ENCODE results near the gene GPM6B.

Gene GPM6B

DNA sequence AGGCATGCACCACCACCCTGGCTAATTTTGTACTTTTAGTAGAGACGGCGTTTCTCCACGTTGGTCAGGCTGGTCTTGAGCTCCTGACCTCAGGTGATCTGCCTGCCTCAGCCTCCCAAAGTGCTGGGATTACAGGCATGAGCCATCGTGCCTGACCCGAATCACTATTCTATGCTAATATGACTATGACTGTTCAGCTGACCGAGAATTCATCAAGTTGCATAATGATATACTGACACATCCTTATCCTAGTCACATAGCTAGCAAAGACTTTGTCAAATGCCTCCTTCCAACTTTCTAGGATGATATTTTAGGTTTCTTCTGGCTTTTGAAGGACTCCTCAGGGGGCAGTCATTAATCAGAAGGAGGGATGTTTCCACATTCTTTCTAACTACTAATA lies 4.8 kb upstream of the GPM6B start:
- DNase-seq = no peak

DNA sequence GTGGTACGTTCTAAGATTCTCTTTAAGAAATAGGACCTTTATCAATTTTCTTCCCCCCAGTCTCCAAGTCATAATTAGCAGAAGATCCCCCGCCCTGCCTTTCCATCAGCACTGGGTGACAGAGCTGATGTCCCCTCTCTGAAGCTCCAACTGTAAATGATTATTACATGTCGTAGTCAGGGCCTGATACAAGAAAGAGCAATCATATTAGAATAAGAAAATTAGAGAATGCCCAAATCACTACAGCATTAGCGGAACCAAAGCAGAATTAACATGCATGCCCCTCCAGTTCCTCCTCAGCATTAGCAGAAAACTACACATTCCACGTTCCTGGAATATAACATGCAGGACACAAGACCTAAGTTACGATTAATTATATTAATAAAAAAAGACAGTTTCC lies 717 bp downstream of the GPM6B start:
- no peak for DNase-seq

DNA sequence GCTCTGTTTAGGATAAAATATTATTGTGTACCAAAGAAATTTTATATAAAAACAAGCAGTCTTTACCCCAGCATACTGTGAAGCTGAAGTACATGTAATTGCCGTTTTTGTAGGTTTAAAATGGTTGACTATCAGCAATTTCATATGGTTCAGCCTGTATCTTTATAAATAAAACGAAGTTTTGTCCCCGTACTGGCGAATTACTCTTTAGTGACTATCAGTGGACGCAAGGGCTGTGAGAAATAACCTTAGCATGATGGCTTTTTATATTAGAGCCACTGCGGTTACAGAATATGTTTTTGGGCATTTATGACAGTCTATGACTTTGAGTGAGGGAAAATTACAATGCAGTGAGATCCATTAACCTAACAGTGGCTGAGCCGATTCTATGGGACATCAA lies 1.2 kb downstream of the GPM6B start:
- DNase-seq = no peak

DNA sequence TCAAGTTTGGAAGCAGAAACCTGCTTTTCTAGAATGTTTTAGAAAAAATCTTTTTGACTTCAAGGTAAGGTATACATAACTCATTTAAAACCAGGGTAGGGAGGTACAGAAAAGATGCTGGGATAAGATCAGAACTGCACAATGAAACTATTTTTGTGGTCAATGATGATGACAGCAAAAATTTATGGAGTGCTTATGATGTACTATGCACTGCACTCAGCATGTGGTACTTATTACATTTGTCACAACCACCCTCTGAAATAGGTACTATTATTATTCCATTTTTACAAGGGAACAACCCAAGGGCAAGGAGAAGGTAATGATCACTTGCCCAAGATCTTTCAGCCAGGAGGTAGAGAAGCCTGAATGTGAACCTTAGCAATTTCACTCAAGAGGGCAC lies 8.0 kb downstream of the GPM6B start:
- DNase-seq = no peak

DNA sequence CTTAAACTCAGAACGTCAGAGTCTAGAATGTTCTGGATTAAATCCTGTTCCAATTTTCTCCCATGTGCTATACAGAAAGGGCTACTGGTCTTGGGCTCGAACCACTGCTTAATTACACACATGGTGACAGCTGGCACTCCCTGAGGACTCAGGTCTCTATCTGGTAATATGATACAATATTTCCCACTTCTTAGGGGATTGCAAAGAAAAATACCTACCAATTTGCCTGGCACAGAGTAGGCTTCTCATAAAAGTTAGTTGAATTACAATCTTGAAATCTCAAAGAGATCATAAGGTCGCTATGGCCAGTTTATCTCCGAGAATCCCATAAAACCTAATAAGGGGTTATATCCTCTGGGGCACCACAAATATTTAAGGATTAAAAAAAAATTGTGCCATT lies 8.6 kb downstream of the GPM6B start:
- DNase-seq = no peak

DNA sequence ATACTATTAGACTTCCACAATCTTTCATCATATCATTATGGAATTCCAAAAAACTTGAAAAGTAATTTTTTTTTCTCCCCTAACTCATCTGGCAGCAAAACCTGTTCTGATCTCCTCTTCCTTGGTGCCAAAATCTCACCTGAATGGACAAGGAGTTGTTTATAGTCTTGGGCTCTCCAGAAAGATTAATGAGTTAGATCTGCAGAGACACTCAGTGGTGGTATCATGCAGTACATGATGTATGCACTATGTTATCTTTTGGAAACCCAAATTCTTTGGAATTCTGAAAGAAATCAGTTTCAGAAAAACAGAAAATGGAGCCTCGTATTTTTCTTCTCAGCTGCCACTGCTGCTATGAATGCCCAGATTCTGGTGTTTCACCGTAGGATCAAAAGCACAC lies 11.7 kb downstream of the GPM6B start:
- DNase-seq = no peak

DNA sequence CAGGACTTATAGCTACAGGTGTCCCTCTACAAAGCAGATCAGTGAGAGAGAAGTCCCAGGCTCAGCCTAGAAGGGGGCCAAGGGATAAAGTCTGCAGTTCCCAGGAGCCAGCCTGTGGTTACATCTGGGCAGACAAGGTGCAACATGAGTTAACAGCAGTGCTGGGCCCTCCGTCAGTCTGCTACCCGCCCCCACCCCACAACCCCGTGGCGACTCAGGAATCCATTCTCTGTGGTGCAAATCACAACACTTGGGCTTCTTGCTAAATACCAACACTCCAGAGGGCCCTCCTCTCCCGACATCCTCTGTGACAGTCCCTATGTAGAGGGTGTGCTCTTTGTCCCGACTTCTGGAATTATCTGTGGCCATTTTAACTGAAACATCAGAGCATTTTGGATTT lies 13.8 kb downstream of the GPM6B start:
- DNase-seq = no peak

DNA sequence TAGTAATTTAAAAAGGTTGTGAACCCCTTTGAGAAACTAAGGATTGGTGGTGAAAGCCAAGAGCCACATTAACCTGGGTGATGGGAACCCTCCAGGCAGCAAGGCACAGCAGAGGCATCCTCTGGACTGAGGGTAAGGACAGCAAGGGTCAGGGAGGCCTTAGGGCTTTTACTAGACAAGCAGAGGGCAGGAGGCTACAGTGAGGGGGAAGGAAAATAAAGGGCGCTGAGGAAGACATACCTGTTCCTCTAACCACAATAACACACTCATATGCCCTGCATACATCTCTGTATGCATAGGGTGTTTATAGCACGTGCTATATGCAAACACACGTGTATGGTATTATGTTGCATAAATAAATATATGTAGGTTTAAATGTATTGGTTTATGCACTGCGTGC lies 18.7 kb downstream of the GPM6B start:
- DNase-seq = no peak

DNA sequence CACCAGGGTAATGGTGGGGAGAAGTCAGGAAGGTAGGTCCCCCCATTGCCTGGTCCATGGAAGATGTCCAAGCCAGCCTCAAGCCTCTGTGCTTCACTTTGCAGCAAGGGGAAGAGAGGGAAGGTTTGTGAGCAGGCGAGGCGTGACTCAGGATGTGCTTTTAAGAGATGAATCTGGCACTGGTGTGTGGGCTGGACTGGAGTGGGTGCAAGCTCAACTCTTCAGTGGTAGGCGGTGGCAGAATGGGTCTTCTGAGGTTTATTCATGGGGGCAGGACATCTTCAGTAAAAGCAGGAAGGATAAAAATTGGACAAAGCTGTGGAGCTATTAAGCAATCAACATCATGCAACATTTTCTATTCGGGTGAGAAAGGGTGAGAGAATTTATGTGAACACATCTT lies 19.4 kb downstream of the GPM6B start:
- DNase-seq = no peak

DNA sequence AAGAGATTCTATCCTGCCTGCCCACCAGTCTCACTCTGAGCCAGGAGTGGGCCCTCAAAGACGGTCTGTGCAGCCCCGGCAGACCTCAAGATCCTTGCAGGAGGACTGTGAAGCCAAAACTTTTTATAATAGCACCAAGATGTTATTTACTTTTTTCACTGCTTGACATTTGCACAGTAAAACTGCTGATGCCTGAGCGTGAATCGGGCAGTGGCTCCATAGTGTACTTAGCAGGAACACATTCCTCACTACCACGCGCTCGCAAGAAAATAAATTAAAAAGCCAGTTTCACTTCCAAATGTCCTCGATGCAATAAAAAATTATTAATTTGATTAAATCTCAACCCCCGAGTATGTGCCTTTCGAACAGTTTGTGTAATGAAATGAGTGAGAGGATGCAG lies 22.5 kb downstream of the GPM6B start:
- DNase-seq = no peak

DNA sequence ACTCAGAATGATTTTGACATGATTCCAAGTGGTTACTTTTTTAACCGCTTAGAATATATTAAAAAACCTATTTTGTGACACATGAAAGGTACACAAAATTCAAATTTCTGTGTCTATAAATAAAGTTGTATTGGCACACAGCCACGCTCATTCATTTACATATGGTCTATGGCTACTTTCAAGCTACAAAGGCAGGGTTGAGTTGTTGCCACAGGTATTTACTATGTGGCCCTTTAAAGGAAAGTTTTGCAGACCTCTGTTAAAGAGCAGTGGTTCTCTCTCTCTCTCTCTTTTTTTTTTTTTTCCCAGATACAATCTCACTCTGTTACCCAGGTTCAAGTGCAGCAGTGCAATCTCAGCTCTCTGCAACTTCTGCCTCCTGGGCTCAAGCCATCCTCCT lies 23.0 kb downstream of the GPM6B start:
- no peak for DNase-seq

DNA sequence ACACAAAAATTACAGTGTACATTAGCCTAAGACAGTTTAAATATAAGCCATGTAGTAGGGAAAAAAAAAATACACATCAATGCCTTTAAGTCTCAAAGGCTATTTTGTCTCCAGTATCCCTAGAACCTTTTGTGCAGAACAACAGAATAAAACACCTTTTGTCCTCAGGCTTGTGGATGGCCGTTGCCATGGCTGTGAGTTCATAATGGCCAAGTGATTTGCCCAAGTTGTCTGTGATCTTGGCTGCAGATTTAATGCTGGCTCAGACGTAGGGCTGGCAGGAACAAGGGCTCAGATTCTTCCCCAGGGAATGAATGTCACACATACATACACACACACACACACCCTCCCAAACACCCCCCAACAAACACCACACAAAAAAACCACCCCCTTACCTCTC lies 25.3 kb downstream of the GPM6B start:
- DNase-seq = no peak

DNA sequence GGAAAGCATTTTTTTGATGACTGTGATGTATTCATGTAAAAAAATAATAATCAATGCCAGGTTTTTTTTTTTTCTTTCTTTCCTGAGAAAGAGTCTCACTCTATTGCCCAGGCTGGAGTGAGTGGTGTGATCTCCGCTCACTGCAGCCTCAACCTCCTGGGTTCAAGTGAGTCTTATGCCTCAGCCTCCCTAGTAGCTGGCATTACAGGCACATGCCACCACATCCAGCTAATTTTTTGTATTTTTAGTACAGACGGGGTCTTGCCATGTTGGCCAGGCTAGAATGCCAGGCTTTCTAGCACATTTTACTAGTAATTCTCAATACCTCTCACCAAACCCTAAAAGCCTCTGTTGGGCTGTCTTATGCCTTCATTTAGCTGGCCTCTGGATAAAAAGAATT lies 25.7 kb downstream of the GPM6B start:
- no peak for DNase-seq

DNA sequence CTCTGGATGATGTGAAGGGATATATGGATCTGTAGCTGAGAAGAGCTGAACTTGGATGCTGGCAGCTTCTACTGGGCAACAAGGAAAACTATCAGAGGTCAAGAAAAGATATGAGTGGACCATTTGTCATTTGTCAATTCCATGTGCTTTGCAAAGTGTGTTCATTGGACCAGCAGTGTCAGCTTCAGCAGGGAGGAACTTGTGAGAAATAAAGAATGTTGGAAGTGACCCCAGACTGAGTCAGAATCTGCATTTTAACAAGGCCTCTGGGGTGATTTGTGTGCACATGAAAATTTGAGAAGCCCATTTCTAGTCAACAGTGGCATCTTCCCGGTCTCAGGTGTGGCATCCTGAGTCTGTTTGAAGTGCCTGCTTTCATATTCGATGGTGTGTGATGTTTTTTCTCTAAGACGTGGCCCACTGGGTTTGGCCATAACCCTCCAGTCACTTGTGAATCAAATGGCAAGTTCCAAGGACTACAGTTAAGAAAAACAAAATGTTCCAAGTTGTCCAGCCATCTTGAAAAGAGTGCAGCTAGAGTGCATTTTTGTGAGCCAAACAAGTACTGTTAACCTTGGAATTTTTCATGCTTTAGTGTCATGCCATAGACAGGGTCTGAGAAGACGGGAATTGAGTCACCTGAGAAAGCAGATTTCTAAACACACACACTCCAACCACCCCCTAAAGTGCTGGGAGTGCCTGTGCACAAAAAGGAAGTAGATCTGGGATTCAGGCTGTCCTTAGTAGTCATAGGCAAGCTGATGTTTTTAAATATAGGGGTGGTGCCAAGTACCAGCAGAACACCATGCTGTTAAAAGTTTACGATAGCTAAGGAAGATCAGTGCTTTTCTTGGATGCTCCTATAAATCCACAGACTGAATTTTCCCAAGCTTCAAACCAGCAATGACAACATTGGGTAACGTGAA lies 26.4 kb downstream of the GPM6B start:
- DNase-seq = no peak

DNA sequence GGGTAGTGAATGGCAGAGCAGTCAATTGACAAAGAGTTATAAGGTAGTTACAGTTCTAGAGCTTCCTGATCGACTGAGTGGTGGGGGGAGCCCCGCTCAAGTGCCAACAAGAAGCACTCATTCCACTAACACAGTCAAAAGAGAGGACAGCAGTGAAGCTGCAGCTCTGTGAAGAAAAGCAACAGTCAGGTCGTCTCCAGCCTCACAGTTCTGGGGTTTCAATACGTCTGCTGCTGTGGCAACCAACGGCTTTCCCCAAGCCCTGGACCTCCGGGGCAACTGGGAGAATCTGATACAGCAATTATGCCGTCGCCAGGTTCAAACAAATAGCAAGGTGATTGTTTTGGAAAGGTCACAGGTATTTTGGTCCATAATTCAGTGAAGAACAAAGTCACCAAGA lies 30.8 kb downstream of the GPM6B start:
- no peak for DNase-seq

DNA sequence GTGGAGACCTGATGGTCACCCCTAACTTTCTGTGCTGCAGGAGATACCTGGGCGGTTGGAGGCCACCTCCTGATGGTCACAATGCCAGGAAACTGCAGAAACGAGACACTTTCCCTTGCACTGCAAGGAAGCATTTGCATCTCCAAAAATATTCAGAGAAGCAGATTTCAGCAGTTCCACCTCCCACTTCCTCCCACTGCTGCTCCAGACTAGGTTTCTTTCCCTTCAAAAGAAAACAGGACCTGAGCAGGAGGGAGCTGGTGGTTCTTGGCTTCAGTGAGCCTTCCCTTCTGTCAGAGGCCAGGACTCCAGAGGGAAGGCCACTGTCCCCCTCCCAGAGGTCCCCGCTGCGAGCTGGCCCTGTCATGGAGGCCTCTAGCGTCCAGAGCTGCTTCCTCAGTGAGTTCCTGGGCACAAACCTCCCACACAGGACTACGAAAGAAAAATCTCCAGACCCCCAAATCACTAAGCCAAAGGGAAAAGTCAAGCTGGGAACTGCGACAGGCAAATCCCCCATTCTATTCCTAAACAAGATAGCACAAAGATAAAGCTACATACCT lies 35.9 kb downstream of the GPM6B start:
- no peak for DNase-seq

DNA sequence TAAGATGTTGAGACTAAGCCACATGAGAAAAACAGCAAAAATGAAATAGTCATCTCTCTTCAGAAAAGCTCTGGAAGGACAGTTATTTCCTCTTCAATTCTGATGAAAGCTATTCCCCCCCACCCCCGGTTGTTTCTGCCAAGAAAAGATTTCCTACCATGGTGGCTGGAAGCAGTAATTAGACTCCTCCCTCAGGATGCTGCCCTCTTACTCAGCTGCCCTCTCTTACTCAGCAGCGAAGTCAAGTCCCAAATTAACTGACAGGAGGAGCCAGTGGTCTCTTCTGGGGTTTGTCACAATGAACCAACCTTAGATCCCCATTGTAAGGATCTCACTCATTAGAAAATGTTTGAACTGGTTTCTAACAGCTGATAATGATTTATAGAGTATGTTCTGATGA lies 38.0 kb downstream of the GPM6B start:
- no peak for DNase-seq

DNA sequence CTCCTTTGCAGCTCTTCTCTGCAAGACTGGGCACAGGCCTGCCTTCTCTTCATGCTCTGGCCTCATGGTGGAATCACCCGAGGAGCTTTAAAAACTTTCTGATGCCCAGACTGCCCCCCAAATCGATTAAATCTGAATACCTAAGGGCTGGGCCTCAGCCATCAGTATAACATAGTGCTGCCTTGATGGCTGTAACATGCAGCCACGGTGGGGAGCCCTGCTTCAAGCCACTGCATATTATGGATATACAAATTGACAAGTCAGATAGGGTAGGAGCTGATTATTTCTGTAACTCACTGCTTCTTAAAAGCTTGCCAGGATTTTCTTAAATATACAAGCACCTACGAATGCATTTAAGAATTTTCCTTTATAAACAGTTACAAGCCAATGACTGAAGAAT lies 40.5 kb downstream of the GPM6B start:
- no peak for DNase-seq

DNA sequence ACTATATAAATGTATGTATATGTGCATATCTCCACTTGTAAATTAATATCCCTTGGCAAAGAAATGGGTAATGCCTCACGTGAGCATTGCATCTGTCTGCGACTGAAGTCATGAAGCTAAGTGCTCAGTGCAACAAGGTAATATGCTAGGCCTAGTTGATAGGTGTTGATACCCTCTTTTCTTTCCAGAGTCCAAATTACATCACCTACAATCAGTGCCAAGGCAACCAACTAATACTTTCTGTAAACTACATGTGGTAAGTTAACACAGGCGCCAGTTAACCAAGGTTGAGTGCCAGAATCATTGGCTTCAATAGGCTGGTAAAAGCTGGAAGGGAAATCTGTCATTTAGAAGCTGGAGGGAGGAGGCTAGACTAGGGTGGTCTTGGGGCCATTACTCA lies 41.1 kb downstream of the GPM6B start:
- DNase-seq = no peak

DNA sequence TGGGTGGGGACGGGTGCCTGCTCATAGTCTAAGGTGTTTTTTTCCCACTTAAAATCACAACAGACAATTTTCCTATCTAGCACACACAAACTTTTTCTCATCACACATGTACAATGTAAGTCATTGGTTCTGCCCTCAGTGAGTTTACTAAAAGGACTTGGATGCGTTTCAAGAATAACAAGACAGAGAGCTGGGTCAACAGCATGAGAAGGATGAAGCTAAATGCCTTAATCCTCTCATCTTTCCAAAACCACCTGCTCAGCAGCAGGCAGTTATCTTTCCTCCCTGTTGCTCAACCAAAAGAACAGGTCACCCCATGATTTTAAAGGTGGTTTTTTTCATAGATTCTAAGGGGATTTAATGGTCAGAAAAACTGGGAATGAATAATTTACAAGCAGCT lies 42.2 kb downstream of the GPM6B start:
- DNase-seq = peak; percentile 44

DNA sequence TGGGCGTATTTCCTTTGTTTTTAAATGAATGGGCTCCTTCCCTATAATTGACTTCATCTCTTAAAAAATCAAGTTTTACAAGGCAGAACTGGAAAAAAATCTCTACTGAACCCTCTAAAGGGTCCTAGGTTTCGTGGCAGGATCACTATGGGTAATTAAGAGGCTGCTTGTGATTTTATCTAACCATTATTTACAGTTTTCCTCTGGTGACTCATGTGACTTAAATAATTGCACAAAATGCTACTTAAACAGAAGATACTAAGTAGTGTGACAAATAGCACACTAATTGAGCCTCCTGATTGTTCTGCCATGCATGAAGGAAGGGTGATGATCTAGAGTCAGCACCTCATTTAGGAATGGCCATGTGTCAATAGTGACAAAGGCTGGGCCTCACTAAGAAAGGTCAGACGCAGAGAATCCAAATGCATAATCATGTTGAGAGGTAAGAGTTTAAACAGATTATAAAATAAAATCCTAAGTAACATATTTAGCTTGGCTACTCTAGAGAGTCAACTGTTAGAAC lies 46.8 kb downstream of the GPM6B start:
- no peak for DNase-seq

DNA sequence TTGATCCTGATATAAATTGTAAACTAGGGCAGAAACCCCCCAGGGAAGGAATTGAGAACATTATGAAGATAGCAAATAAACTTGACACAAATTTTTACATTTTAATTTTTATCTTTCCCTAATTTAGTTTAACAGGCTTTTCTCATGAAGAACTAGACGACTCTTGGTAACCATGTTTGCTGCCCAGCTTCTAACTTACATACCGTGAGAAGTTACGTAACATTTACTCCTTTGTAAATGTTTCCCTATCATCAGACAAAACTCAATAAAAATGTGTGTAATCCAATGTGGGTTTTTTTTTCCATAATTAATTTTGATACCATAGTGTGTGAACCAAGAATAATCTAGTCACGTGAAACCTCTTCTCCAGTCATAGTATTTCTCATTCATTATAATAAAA lies 48.0 kb downstream of the GPM6B start:
- DNase-seq = no peak

DNA sequence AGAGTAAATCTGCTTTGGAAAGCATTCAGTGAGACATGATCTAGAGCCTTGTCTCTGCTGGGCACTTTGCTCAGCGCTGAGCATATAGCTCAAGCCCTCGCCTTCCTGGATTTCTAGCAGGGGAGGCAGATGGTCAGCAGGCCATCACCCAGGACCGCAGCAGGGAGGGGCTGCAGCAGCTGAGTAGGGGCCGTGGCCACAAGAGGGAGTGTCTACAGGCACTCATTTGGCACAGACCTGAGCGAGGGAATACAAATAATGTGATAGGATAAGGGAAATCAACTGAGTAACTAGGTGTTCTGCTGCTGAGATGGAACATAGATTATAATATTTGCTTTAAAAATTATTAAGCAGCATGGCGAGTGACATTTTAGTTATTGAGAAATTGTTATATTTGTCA lies 52.1 kb downstream of the GPM6B start:
- DNase-seq = no peak

DNA sequence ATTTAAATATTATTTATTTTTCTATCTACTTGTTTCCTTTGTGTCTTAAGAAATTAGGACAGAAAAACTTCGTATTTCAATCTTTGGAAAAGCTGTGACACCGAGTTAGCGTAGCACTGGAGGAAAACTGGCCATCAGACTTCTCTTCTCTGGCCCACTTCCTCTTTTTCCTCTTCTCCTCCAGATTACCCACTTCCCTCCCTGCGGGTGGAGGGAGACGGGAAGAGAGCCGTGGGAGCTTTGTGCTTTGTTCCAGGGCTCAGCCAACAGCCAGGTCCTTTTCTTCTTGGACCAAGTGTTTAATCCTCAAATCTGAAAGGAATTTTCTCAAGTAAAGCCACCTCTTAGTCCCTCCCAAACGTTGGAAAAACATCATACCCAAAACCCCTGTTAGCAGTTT lies 52.6 kb downstream of the GPM6B start:
- no peak for DNase-seq

DNA sequence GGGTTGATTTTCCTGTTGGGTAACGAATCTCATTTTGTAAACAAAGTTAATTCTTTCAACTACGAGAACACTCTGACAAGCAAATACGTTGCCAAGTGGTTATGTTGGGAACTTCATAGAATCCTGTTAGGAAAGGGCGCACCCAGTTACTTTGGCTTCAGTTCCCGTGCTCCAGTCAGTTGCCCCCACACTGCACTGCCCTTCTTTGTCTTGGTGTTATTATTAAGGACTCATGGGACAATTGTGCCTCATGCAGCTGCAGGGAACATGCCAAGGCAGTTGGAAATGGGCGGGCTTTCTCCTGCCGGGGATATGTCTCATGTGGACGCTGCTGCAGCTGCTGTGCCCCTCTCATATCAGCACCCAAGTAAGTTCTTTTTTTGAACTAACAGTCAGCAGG lies 53.4 kb downstream of the GPM6B start:
- DNase-seq = no peak

All from DMS53 (cell line).